Occipital lobe (tissue), 2 donors: Measurements from ENCODE around the gene ZFYVE28. TPM values are rescaled to one million over a fixed set of nuclear protein-coding genes. Genes with fewer than 3 reads are reported as not detected.
"Not testable (repeated sequence)": the region's sequence is repeated elsewhere in the genome, so short reads cannot be mapped to it uniquely, and the experiment has no call there.

Source experiments
- DNase-seq: peaks from one replicate; lab custom pipeline; 2025; lab: John Stamatoyannopoulos, UW
- total RNA-seq: library from RNA; depleted of rRNA; stranded (reverse); fragments of >200 nt; gene quantifications from one replicate; pipeline ENCODE4 v1.2.3, GENCODE V29; 2014

ZFYVE28 gene
- total RNA-seq, 1 donor from 2014 or later: 3.7 TPM

DNA sequence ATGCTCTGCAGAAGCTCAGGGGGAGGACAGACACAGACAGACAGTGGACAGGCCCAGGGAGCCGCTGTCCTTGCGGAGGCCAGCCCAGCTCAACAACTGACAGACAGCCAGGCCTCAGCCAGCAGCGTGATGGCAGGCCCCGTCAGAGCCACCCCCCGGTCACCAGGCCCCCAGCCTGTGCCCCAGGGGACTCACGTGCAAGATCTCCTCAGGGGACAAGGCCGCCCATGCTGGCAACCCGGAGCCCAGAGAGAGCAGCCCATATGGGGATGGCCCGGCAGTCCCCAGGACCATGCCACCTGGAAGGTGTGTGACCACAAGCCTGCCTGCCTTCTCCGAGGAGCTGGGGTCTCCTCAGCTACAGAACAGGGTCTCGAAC is 128.5 kb downstream of the ZFYVE28 start:
- no peak for DNase-seq

DNA sequence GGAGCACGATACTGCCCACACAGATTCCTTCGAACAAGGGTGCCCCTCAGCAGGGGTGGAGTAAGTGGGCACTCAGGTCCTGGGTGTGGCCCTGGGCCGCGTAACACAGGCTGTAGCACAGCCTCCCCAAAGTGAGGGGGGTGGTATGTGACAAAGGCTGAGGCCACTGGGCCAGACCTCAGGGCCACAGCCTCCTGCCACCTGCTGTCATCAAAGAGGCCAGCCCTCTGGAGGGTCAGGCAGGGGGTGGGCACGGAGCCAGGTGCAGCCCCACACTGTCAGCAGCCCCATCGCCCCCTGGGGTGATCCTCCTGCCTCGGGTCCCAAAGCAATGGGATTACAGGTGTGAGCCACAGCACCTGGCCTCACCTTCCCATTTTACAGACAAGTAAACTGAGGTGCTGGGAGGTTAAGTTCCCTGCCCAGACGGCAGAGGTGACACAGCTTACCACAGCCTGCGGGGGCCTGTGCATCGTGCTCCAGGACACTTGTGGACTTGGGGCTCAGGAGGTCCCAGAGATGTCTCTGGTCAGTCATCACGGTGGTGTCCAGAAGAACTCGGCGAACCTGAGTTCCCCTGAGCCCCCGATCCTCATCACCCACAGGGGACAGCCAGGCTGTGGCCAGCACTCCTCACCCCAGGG is 129.0 kb downstream of the ZFYVE28 start:
- DNase-seq: no peak

DNA sequence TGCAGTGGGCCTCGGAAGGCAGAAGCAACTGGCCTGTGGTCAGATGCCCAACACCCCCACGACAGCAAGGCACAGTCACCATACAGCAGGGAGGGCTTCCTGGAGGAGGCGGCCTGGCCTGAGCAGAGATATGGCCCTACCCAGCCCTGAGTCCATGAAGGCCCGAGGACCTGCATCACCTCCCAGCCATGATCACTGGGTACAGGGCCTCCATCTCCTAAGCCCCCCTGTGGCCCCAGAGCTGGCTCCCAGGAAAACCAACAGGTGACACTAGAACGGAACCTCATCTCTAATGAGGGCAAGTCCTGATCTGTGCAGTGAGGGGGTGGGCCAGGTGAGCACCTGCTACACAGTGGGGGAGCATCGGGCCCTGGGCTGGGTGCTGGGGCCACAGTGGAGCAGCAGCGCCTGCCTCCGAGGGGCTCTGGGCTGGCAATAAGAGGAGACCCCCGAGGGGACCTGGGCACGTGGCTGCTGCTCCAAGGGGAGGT is 130.3 kb downstream of the ZFYVE28 start:
- DNase-seq: no peak

DNA sequence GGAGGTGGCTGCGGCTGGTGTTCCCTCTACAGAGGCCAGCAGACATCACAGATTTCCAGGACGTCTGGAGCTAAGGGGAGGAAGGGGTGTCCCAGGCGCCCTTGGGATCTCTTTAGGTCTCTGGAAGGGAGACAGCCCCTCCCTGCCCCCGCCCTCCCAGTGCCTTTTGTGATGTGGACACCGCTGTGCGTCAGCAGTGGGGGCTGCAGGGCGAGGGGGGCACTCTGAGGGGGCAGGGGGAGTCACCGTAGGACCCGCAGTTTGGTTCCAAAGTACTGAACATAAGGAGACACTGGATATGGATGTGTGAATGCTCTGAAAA is 130.9 kb downstream of the ZFYVE28 start:
- no peak for DNase-seq

DNA sequence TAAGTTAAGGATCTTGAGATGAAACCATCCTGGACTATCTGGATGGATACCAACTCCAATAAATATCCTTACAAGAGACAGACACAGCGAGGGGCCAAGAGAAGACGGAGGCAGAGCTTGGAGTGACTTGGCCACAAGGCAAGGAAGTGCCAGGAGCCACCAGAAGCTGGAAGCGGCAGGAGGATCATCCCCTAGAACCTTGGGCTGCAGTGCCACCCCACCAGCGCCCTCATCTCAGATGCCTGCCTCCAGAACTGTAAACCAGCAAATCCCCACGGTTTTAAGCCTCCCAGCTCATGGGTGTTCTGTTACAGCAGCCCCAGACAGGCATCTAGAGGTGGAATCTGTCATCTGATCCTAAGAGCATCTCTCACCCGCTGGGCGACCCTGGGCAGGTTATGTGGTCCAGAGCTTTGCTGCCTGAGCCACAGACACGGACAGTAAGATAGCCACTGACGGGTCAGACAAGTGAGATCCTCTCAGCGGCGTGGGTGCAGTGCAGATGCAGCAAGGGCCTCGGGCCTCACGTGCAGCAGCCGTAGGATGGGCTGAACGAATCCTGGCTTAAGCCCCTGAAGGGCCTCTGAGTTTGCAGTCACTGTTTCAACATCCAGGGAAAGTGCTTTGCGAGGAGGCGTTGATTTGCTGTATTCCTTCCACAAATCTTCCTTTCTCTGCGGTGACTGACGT is 131.4 kb downstream of the ZFYVE28 start:
- DNase-seq: no peak

DNA sequence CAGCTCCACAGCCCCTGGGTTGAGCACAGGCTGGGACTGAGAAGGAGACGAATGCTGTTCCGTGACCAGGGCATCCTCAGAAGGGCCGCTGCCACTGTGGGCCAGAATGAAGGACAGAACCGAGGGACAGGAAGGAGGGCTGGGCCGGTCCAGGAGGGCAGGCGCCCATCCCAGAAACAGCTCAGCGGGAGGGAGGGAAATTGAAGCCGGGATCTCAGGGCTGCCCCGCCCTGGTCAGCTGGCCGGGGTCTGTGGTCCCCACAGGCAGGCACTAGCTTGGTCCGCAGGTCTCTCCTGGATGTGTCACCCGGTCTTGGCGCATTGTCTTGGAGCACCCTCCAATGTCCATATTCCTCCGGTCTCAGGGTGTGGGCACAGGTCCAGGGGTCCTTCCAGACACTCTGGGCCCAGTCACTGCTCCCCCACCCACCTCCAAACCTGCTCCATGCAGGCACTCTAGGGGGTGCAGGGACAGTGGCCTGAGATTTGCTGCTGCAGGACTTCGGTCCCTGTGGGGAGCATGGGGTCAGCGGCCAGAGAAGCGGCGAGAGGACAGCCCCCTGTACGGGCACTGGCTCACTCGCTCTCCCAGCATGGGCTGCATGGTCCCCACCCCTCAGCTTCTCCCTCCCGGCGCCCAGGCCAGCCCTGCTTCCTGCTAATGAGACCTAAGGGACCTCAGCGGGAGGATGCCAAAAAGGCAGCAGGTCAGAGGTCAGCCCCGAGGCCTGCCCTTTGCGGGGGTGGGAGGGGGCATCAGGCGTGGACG is 132.6 kb downstream of the ZFYVE28 start:
- DNase-seq: no peak

DNA sequence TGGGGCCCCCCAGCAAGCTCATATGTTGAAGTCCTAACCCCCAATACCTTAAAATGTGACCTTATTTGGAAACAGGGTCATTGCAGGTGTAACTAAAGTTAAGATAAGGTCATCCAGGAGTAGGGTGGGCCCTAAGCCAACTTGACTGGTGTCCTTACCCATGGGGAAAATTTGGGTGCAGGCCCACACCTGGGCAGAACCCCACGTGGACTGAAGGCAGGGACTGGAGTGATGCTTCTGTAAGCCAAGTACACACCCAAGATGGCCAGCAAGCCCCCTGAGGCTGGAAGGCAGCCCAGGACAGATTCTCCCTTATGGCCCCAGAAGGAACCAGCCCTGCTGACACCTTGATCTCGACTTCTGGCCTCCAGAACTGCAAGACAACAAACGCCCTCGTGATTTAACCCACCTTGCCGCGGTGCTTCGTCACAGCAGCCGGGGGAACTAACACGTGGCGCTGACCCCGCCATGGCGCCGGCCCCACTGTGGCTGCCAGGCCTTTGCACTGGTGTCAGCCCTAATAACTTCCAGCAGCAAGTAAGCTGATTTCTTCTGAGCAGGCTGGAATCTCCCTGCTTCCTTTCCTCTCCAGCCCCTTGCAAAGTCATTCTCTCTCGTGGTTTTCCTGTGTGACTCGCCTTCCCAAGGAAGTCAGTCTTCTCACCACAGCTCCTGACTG is 133.4 kb downstream of the ZFYVE28 start:
- no peak for DNase-seq

DNA sequence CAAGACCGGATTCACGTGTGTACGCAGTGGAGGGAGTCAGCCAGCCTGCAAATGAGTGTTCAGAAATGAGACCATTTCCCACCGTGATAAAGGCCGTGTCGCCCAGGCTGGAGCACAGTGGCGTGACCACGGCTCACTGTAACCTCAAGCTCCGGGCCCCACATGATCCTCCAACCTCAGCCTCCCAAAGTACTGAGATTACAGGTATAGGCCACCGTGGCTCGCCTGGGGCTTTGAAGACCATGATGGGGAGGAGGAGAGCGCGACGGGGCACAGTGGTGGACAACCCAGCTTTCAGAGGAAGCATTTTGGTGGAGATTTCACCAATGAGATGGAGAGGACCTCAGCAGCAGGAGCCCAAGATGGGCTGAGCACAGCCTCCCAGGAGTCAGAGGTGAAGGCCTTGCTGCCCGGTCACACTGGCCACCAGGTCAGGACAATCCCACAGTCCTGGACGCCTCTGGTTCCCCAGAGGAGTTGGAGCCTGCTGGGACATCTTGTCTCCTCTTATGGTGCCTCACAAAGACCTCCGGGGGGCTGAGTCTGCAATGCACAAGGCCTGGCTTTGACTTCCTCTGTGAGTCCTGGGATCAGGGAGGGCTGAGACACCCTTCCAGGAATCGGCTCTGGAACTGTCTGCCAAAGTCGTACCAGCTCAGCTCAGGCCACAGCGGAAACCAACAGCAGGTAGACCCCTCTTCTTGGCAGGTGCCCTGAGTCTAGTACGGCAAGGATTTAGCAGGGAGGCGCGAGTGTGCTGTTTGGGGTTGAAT is 134.1 kb downstream of the ZFYVE28 start:
- DNase-seq: no peak

DNA sequence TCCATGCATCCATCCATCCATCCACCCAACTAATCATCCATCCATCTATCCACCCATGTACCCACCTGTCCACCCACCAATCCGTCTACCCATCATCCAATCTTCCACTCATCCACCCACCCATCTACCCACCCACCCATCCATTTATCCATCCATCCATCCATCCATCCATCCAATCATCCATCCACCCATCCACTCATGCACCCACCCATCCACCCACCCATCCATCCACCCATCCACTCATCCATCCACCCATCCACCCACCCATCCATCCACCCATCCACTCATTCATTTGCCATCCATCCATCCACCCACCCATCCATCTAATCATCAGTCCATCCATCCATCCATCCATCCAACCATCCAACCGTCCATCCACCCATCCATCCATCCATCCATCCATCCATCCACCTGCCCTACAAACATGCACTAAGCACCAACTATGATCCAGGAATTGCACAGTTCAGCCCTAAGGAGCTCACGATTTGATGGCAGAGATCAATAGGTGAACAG is 135.2 kb downstream of the ZFYVE28 start:
- no peak for DNase-seq

DNA sequence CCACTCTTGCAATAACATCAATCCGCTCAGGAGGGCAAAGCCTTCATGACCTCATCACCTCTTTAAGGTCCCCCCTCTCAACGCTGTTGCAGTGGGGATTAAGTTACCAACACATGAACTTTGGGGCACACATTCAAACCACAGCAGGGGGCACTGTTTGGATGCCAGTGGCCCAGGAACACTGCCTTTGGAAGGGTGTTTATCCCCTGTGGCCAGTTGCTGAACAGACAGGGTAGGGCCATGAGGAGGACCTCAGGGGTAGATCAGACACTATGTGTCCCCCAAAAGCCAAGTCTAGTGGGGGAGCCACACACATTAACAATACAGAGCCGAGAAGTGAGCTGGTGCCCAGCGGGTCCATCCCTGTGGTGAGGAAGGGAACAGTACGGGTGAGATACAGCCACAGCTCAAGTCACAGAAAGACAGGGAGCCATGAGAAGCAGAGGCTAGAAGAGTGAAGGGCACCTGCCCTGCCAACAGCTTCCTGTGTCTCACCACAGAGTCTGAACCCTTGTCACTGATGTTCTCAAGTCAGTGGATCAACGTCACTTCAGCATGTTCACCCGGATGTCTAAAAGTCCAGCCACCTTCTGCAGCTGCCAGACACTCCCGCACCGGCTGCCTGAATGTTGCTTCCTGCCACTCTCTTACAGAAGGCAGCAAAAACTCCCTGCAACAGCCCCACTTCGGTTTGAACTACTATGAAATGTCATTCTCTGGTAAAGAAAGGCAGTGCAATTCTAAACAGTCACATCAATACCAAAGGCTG is 136.7 kb downstream of the ZFYVE28 start:
- DNase-seq: no peak

DNA sequence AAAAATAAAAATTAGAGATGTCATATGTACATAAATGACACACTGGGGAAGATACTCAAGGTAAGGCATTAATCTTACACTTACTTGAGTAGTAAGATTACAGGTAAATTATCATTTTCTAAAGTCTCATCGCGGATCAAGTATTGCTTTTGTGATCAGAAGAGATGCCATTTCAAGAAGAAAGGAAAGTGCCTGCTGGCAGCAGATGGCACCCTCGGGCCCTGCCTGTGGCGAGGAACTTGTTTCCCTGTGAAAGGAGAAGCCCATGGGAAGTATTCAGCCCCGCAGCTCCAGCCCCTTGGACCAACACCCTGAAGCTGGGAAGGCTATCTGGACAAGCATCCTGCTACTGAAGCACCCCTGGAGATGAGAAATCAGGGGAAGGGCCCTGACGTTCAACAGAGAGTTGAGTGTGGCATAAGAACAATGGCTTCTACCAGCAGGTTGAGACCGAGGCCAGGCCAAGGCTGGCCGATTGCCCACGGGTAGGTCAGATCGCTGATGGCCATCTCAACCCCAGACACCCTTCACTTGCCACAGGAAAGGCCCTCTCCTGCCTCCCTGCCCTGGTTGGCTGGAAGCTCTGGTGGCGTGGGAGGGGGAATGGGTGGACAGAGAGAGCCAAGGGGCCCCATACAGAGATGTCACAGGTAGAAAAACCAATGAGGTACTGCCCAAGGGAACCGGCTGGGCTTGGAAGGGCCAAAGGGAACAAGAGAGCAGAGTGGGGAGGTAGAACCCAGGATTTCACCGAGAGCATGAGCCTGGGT is 137.7 kb downstream of the ZFYVE28 start:
- no peak for DNase-seq

DNA sequence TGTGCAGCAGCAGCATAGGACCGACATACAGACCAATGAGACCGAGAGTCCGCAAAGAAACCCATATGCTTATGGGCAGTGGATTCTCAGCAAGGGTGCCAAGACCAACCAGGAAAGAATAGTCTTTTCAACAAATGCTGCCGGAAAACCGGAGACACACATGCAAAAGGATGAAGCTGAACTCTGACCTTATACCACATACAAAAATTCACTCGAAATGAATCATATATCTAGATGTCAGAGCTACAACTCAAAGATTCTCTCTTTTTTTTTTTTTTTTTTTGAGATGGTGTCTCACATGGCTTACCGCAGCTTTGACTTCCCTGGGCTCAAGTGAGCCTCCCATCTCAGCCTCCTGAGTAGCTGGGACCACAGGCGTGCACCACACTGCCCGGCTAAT is 140.5 kb downstream of the ZFYVE28 start:
- DNase-seq: no peak

DNA sequence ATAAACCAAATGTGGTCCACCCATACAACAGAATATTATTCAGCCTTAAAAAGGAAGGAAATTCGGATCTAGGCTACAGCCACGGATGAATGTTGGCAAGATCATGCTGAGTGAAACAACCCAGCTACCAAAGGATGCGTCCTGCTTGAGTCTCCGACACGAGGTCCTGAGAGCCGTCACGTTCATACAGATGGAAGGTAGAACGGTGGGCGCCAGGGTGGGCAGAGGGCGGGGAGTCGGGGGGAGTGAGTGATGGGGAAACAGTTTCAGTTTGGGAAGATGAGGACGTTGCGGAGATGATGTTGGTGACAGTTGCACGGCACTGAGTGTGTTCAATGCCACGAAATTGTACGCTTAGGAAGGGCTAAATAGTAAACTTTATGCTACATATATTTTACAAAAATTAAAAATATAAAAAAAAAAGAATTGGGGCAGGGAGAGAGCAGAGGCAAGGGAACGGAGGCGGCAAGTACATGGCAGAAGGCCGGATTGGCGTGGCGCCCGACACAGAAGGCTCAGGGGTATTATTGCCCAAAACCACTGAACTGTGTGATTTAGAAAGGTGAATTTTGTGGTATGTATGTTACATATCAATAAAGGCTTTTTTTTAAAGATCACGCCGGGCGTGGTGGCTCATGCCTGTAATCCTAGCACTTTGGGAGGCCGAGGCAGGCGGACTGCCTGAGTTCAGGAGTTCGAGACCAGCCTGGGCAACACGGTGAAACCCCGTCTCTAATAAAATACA is 141.7 kb downstream of the ZFYVE28 start:
- DNase-seq: no peak

DNA sequence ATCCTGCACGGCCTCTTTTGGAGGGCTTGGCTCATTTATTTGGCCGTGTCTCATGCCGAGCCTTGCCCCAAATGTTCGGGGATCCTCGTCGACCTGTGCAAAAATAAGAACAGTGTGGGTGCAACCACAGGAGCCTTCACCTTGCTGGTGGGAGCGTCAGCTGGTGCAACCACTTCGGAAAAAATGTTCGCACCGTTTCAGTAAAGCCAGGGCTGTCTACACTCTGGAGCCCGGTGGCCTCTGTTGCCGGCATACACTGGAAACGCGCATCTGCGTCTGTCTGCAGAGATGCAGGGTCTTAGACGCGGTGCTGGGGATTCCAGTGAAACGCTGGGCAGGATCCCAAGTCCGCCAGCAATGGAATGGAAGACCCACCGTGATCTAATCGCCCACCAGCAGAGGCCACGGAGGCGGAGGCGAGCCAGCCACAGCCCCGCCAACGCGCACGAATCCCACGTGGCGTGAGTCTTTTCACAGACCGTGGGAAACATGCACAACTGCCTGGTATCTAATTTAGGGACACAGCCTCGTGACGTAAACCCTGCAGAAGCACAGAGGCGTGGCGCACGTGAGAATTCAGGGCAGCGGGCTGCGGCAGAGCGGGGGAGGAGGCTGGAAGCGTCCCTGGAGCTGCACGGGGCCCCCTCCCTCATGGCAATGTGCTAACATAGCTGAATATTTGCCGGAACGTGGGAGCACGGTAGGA is 142.7 kb downstream of the ZFYVE28 start:
- DNase-seq: peak; percentile 54

DNA sequence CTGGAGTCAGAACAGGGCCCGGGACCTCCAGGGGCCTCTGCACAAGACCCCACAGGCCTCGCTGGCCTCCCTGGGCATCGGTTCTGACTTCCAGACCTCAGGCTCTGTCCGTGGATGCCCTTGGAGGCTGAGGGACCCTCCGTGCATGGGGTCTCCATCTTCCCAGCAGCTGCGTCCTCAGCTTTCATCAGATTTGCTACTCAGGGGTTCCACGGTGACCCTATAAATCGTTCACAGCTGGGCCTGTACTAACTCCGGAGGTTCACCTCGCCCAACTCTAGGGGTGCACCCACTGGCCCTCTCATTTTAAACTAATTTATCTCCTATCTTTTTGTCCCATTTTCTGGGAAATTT is 143.4 kb downstream of the ZFYVE28 start:
- DNase-seq: not testable (repeated sequence)

DNA sequence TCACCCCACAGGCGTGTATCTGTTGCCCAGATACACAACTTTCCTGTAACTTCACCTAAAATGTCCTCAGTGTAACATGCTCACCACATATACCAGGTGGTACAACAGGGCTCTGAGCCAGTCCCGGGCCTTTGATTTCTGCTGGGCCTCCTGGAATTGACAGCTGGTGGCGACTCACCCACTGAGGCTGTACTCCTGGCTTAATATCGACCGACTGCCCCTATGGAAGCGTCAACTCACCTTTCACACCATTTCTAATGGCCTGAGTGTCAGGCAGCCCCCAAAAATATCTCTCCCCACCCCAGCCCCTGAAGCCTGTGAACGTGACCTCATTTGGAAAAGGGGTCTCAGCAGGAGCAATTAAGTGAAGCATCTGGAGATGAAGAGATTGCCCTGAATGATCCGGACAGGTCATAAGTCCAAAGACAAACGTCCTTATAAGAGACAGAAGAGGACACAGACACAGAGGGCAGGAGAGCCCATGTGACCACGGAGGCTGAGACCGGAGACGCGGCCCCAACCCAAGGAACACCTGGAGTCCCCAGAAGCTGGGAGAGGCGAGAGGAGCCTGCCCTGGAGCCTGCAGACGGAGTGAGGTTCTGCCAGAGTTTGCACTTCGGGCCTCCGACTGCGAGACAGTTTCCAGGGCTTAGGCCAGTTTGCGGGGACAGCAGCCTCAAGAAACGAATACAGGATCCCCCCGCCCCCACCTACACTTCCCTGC is 144.0 kb downstream of the ZFYVE28 start:
- DNase-seq: no peak

DNA sequence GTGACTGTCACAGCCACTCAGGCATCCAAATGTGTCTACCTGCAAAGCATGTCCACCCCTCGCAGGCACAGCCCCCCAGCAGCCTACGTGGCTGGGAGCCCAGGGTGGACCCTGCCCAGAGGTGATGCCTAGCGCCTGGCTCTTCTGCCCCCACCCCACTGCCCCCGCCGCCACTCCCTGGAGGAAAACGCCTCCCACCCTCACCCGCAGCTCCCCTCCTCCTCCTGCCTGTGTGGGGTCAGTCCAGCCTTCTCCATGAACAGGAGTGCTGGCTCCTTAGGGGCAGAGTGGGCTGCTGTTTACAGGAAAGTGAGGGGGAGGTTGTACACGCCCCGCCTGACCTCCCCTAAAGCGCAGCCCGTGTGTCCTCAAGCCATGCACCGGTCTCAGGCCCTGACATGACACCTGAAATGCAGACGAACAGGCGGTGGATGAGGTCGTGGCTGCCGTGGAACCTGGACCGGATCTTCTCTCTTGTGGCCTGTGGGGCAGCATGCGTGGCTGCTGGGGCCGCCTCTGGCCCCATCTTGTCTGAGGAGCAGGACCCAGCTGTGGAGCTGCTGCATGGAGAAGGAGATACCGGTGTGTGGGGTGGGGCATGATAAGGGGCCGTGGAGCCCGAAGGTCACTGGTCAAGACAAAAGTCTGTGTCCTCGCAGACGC is 144.7 kb downstream of the ZFYVE28 start:
- no peak for DNase-seq
